Neural cell (in vitro differentiated cells): ENCODE results near the gene AHCTF1. TPM values are rescaled to one million over a fixed set of nuclear protein-coding genes. Genes with fewer than 3 reads are reported as not detected.

Source experiments
- H2AFZ ChIP-seq: fragments of 200-600, 300-800 bp; sonication (generic), shearing (Covaris generic); 2 replicates; pipeline ENCODE4 v1.6.0; 2014; ENCODE audit warnings: low read depth, mild to moderate bottlenecking, antibody characterized with exemption, low read length, moderate library complexity
- H3F3A ChIP-seq: fragments of 200-600 bp; shearing (Covaris generic); 2 replicates; pipeline ENCODE4 v1.6.1; 2016; ENCODE audit warnings: mild to moderate bottlenecking, moderate library complexity, mixed read lengths, antibody characterized with exemption, low read length; ENCODE audit not compliant: insufficient read depth, poor library complexity, severe bottlenecking
- H3K27ac ChIP-seq: fragments of 200-600, 300-800 bp; sonication (generic), shearing (Covaris generic); 2 replicates; pipeline ENCODE4 v1.5.1; 2014; ENCODE audit warnings: mild to moderate bottlenecking, low read length, moderate library complexity
- H3K27me3 ChIP-seq: fragments of 300-800, 200-600 bp; sonication (generic), shearing (Covaris generic); 2 replicates; pipeline ENCODE4 v1.6.0; 2014; ENCODE audit warnings: mild to moderate bottlenecking, low read depth, low read length, moderate library complexity; ENCODE audit not compliant: insufficient read depth
- H3K36me3 ChIP-seq: fragments of 300-800, 200-600 bp; sonication (generic), shearing (Covaris generic); 2 replicates; pipeline ENCODE4 v1.5.1; 2014; ENCODE audit warnings: mild to moderate bottlenecking, antibody characterized with exemption, low read length, moderate library complexity; ENCODE audit not compliant: insufficient read depth
- H3K4me2 ChIP-seq: fragments of 300-800, 200-600 bp; sonication (generic), shearing (Covaris generic); 2 replicates; pipeline ENCODE4 v1.6.0; 2014; ENCODE audit warnings: mild to moderate bottlenecking, low read length
- H3K4me3 ChIP-seq: fragments of 300-800, 200-600 bp; sonication (generic), shearing (Covaris generic); 2 replicates; pipeline ENCODE4 v1.5.1; 2014; ENCODE audit warnings: mild to moderate bottlenecking, low read length, moderate library complexity
- H3K79me2 ChIP-seq: fragments of 200-600 bp; shearing (Covaris generic); replicated peaks from 2 replicates; pipeline ENCODE4 v1.6.0; 2014; ENCODE audit warnings: mild to moderate bottlenecking, low read length, moderate library complexity; ENCODE audit not compliant: insufficient read depth
- H3K9ac ChIP-seq: fragments of 300-800, 200-600 bp; sonication (generic), shearing (Covaris generic); 2 replicates; pipeline ENCODE4 v1.6.1; 2016; ENCODE audit warnings: mild to moderate bottlenecking, low read length, mixed read lengths
- H3K9me2 ChIP-seq: fragments of 200-600 bp; shearing (Covaris generic); 2 replicates; pipeline ENCODE4 v1.6.1; 2016; ENCODE audit warnings: mild to moderate bottlenecking, low read length, mixed read lengths; ENCODE audit not compliant: insufficient read depth
- H3K9me3 ChIP-seq: fragments of 200-600, 300-800 bp; sonication (generic), shearing (Covaris generic); 2 replicates; pipeline ENCODE4 v1.6.1; 2016; ENCODE audit warnings: mild to moderate bottlenecking, mixed run types, low read length, moderate library complexity, mixed read lengths
- H4K20me1 ChIP-seq: fragments of 200-600 bp; shearing (Covaris generic); 2 replicates; pipeline ENCODE4 v1.6.1; 2016; ENCODE audit warnings: mild to moderate bottlenecking, mixed run types; ENCODE audit not compliant: insufficient read depth
- CTCF ChIP-seq: fragments of 450-650 bp; IDR thresholded peaks from 2 replicates; pipeline ENCODE4 v1.5.1; 2014; ENCODE audit warnings: antibody characterized with exemption, mild to moderate bottlenecking, moderate library complexity; ENCODE audit not compliant: poor library complexity, severe bottlenecking
- EP300 ChIP-seq: fragments of 450-650 bp; conservative IDR thresholded peaks from 2 replicates; pipeline ENCODE4 v1.6.1; 2014; ENCODE audit warnings: antibody characterized with exemption, mild to moderate bottlenecking, moderate library complexity; ENCODE audit not compliant: poor library complexity, severe bottlenecking
- EZH2 ChIP-seq: fragments of 200-600, 300-800 bp; shearing (Covaris generic), sonication (generic); IDR thresholded peaks from 2 replicates; pipeline ENCODE4 v1.6.1; 2014; ENCODE audit warnings: antibody characterized with exemption, low read length, borderline replicate concordance, mild to moderate bottlenecking; ENCODE audit not compliant: insufficient read depth, poor library complexity, severe bottlenecking
- MXI1 ChIP-seq: fragments of 450-650 bp; conservative IDR thresholded peaks from 2 replicates; pipeline ENCODE4 v1.6.1; 2014; ENCODE audit warnings: antibody characterized with exemption, mild to moderate bottlenecking; ENCODE audit not compliant: poor library complexity, severe bottlenecking
- POLR2AphosphoS5 ChIP-seq: IDR thresholded peaks from 2 replicates; pipeline ENCODE4 v1.6.1; 2012
- RAD21 ChIP-seq: fragments of 450-650 bp; conservative IDR thresholded peaks from 2 replicates; pipeline ENCODE4 v1.6.1; 2014; ENCODE audit warnings: antibody characterized with exemption, mild to moderate bottlenecking, moderate library complexity
- REST ChIP-seq: IDR thresholded peaks from 2 replicates; pipeline ENCODE4 v1.6.1; 2012; ENCODE audit warnings: borderline replicate concordance
- SMC3 ChIP-seq: fragments of 450-650 bp; conservative IDR thresholded peaks from 2 replicates; pipeline ENCODE4 v1.6.1; 2014; ENCODE audit warnings: antibody characterized with exemption, mild to moderate bottlenecking, moderate library complexity; ENCODE audit not compliant: poor library complexity
- TAF1 ChIP-seq: IDR thresholded peaks from 2 replicates; pipeline ENCODE4 v1.6.1; 2012; ENCODE audit warnings: low read depth
- polyA plus RNA-seq: library from polyadenylated mRNA; depleted of rRNA; stranded (reverse); fragments of >200 nt; gene quantifications from 2 replicates; pipeline ENCODE4 v1.2.3, GENCODE V29; 2014

AHCTF1 gene
- polyA plus RNA-seq, 1 donor from 2014 or later = 27.1 TPM

- no peak overlapping the region for H3K27ac ChIP-seq
Observed at GRCh38 chr1:246797157-246797556, 134.6 kb downstream of the AHCTF1 start.

GRCh38 chr1:246795906-246796694 is 135.6 kb downstream of the AHCTF1 start:
- Histone ChIP-seq H3K4me3 (no peak overlapping the region), H3K79me2 (no peaks in the 10 kb centered on the region), H3K9ac (no peak overlapping the region), H3K27me3 (no peaks in the 10 kb centered on the region), H3K27ac (no peak overlapping the region), H3K36me3 (no peaks in the 10 kb centered on the region), H4K20me1 (no peaks in the 10 kb centered on the region), H3K9me2 (no peaks in the 10 kb centered on the region), H3K4me2 (no peak overlapping the region), H3F3A (no peaks in the 10 kb centered on the region), H2AFZ (no peak overlapping the region), H3K9me3 (no peaks in the 10 kb centered on the region)
- TF ChIP-seq EP300 (no peak), EZH2 (no peak), REST (no peak), POLR2AphosphoS5 (no peak), SMC3 (no peak), MXI1 (no peak), TAF1 (no peak)

More at GRCh38 chr1:246797157-246797556, 134.6 kb downstream of the AHCTF1 start:
- Histone ChIP-seq H3K27me3 (no peaks in the 10 kb centered on the region), H3K4me3 (no peak overlapping the region), H3K4me2 (no peak overlapping the region), H3K9ac (no peak overlapping the region), H3F3A (no peaks in the 10 kb centered on the region), H4K20me1 (no peaks in the 10 kb centered on the region), H3K36me3 (no peaks in the 10 kb centered on the region), H3K79me2 (no peaks in the 10 kb centered on the region), H3K9me3 (no peaks in the 10 kb centered on the region), H2AFZ (no peak overlapping the region), H3K9me2 (no peaks in the 10 kb centered on the region)
- no peak for TF ChIP-seq CTCF
- TF ChIP-seq SMC3 = no peak
- no peak for TF ChIP-seq EZH2
- no peak for TF ChIP-seq TAF1
- no peak for TF ChIP-seq EP300
- no peak for TF ChIP-seq REST
- TF ChIP-seq MXI1 = no peak
- TF ChIP-seq POLR2AphosphoS5 = no peak
- no peak for TF ChIP-seq RAD21
